Measurements from ENCODE around the gene TTR. TPM values are rescaled to one million over a fixed set of nuclear protein-coding genes. Genes with fewer than 3 reads are reported as not detected.

TTR gene
- total RNA-seq, 4 donors from 2014 or later: not detected

- no peak for TF ChIP-seq POLR2A (IDR thresholded peaks at IDR 0.05)
- TF ChIP-seq, protein P1, sequence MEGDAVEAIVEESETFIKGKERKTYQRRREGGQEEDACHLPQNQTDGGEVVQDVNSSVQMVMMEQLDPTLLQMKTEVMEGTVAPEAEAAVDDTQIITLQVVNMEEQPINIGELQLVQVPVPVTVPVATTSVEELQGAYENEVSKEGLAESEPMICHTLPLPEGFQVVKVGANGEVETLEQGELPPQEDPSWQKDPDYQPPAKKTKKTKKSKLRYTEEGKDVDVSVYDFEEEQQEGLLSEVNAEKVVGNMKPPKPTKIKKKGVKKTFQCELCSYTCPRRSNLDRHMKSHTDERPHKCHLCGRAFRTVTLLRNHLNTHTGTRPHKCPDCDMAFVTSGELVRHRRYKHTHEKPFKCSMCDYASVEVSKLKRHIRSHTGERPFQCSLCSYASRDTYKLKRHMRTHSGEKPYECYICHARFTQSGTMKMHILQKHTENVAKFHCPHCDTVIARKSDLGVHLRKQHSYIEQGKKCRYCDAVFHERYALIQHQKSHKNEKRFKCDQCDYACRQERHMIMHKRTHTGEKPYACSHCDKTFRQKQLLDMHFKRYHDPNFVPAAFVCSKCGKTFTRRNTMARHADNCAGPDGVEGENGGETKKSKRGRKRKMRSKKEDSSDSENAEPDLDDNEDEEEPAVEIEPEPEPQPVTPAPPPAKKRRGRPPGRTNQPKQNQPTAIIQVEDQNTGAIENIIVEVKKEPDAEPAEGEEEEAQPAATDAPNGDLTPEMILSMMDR (IDR thresholded peaks at IDR 0.05): no peak
- Histone ChIP-seq H3K4me1 (no peaks in the 10 kb centered on the region), H3K9me3 (no peaks in the 10 kb centered on the region), H3K27ac (no peak overlapping the region), H3K36me3 (no peaks in the 10 kb centered on the region), H3K27me3 (no peaks in the 10 kb centered on the region), H3K4me3 (no peak overlapping the region)
- no peak for DNase-seq
- intact Hi-C loops (cut with DNase I; ENCODE audit: low total_unique reads): no loop called here
These were observed 37.9 kb upstream of the TTR start for GRCh38 chr18:31553800-31554199.

DNA sequence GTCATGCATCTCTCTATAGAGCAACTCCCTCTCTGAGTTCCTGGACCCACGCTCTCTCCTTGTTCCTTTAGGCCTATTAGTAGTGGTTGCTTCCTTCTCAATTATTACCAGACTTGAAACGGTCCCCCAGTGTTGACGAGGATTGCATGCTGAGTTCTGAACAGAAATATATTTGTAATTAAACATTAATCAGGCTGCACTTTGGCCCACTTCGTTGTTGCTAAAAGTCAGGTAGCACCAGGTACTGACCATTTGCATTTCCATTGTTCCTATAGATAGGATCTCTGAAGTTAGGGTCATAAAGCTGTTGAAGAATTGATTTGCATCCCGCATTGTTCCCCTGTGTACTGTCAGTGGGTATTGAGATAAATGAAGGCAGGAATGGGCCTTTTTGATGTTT is 36.9 kb upstream of the TTR start:
- Histone ChIP-seq H3K27me3 (no peaks in the 10 kb centered on the region), H3K36me3 (no peaks in the 10 kb centered on the region), H3K27ac (no peak overlapping the region), H3K4me1 (no peaks in the 10 kb centered on the region), H3K9me3 (no peaks in the 10 kb centered on the region), H3K4me3 (no peak overlapping the region)
- no peak for TF ChIP-seq POLR2A (IDR thresholded peaks at IDR 0.05)
- TF ChIP-seq, protein P1 (IDR thresholded peaks at IDR 0.05): no peak
- intact Hi-C loops (cut with DNase I; ENCODE audit: low total_unique reads): no loop called here
- no peak for DNase-seq

DNA sequence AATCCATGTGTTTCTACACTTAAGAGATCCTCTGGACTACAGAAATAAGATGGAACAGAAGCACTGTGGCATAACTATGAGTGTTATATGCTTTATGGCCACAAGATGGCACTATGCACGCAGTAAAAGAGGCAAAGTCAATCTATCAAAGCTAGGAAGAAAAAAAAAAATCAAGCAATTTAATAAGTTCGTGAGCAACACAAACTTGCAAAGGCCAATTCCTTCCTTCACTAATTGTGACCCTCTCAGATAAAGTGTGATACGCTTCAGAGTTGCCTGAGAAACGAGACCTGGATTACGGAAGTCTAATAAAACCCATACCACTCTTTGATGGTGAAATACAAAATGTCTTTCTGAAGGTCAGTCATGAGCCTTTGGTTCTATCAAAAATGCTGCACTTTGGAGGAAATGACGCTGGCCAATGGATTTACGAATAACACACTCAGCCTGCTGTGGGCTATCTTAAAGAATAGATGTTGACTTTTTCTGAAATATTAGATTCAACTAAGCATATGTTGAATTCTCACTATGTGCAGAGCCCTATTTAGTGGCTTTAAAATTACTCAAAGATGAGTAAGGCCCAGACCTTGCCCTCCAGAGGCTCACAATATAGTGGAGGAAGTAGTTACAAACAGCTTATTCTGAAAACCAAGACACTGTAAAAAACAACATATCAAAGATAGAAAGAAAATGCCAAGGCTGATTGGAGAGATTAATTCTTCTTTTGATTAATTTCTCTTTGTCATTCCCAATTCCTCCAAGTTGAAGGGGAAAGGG is 35.5 kb upstream of the TTR start:
- Histone ChIP-seq H3K27ac (no peak overlapping the region), H3K9me3 (no peaks in the 10 kb centered on the region), H3K4me3 (no peak overlapping the region), H3K27me3 (no peaks in the 10 kb centered on the region), H3K36me3 (no peaks in the 10 kb centered on the region), H3K4me1 (no peaks in the 10 kb centered on the region)
- TF ChIP-seq, protein P1 (IDR thresholded peaks at IDR 0.05): peak; percentile 64 to 81 (median 69)
- TF ChIP-seq POLR2A (IDR thresholded peaks at IDR 0.05): no peak
- DNase-seq: peak in 1 of 2 donors; percentile 19
- intact Hi-C loops (cut with DNase I; ENCODE audit: low total_unique reads): no loop called here

GRCh38 chr18:31557446-31557845 is 34.2 kb upstream of the TTR start:
- Histone ChIP-seq H3K4me1 (no peaks in the 10 kb centered on the region), H3K9me3 (no peaks in the 10 kb centered on the region), H3K27me3 (no peaks in the 10 kb centered on the region), H3K36me3 (no peaks in the 10 kb centered on the region), H3K27ac (no peak overlapping the region), H3K4me3 (no peak overlapping the region)
- intact Hi-C loops (cut with DNase I; ENCODE audit: low total_unique reads): no loop called here
- TF ChIP-seq, protein P1 (IDR thresholded peaks at IDR 0.05): no peak
- TF ChIP-seq POLR2A (IDR thresholded peaks at IDR 0.05): no peak
- DNase-seq: no peak

DNA sequence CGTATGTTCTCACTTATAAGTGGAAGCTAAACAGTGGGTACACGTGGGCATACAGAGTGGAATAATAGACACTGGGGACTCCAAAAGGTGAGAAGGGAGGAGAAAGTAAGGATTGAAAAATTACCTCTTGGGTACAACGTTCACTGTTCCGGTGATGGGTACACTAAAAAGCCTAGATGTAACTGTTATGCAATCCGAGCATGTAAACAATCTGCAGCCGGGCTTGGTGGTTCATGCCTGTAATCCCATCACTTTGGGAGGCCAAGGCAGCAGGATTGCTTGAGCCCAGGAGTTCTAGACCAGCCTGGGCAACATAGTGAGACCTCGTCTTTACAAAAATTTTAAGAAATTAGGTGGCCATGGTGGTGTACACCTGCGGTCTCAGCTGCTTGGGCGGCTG is 33.1 kb upstream of the TTR start:
- Histone ChIP-seq H3K9me3 (no peaks in the 10 kb centered on the region), H3K27me3 (no peaks in the 10 kb centered on the region), H3K4me3 (no peak overlapping the region), H3K4me1 (no peaks in the 10 kb centered on the region), H3K27ac (no peak overlapping the region), H3K36me3 (no peaks in the 10 kb centered on the region)
- intact Hi-C loops (cut with DNase I; ENCODE audit: low total_unique reads): no loop called here
- DNase-seq: no peak
- TF ChIP-seq, protein P1 (IDR thresholded peaks at IDR 0.05): no peak
- TF ChIP-seq POLR2A (IDR thresholded peaks at IDR 0.05): no peak
